WTC11 (cell line): ENCODE measurements around the gene ERFL. TPM values are rescaled to one million over a fixed set of nuclear protein-coding genes. Genes with fewer than 3 reads are reported as not detected.

Experiments used
- ATAC-seq: fragments of 200-7000 bp; cut with Tn5 transposase; 2 replicates; pipeline ENCODE4 v1.10.0; 2021; ENCODE audit warnings: mild to moderate bottlenecking, moderate library complexity
- CTCF ChIA-PET: fragments of 300-600 bp; sonication (Branson Sonifier 250); formaldehyde crosslinking; loops from one replicate; lab custom pipeline; 2021; ENCODE audit warnings: antibody characterized with exemption; lab: Charles Lee
- POLR2A ChIA-PET: fragments of 350-600 bp; sonication (Branson Sonifier 250); formaldehyde crosslinking; loops from one replicate; lab custom pipeline; 2021; ENCODE audit warnings: antibody characterized with exemption; lab: Charles Lee
- DNase-seq: peaks from one replicate; pipeline ENCODE4 v3.0.0; 2021; ENCODE audit warnings: low spot score
- H3K27ac Mint-ChIP-seq: 2 replicates; pipeline ENCODE4 v1.8.0; 2021; ENCODE audit warnings: mixed read lengths
- H3K27me3 Mint-ChIP-seq: 2 replicates; pipeline ENCODE4 v1.8.0; 2021; ENCODE audit warnings: low read depth, mild to moderate bottlenecking, moderate library complexity, mixed read lengths
- H3K36me3 Mint-ChIP-seq: 2 replicates; pipeline ENCODE4 v1.8.0; 2021; ENCODE audit warnings: mixed read lengths
- H3K4me1 Mint-ChIP-seq: 2 replicates; pipeline ENCODE4 v1.8.0; 2022; ENCODE audit warnings: mixed read lengths
- H3K4me3 Mint-ChIP-seq: 2 replicates; pipeline ENCODE4 v1.8.0; 2021; ENCODE audit warnings: mild to moderate bottlenecking, moderate library complexity, mixed read lengths
- H3K9me3 Mint-ChIP-seq: 2 replicates; pipeline ENCODE4 v1.8.0; 2021; ENCODE audit warnings: mixed read lengths
- ATF3 ChIP-seq: sonication (generic); formaldehyde crosslinking; conservative IDR thresholded peaks from 2 replicates; pipeline ENCODE4 v1.8.1; 2022; ENCODE audit warnings: mild to moderate bottlenecking, missing genetic modification reagents
- EMX1 ChIP-seq: fragments of 250-450 bp; sonication (Bioruptor Pico); IDR thresholded peaks from 2 replicates; pipeline ENCODE4 v1.8.0; 2021; ENCODE audit warnings: mild to moderate bottlenecking
- FOXJ3 ChIP-seq: sonication (generic); formaldehyde crosslinking; IDR thresholded peaks from 2 replicates; pipeline ENCODE4 v1.9.0; 2021; ENCODE audit warnings: missing genetic modification reagents, mild to moderate bottlenecking, borderline replicate concordance
- GABPB1 ChIP-seq: sonication (generic); formaldehyde crosslinking; IDR thresholded peaks from 2 replicates; pipeline ENCODE4 v1.8.1; 2023; ENCODE audit warnings: mild to moderate bottlenecking, missing genetic modification reagents
- IRF2 ChIP-seq: sonication (generic); formaldehyde crosslinking; IDR thresholded peaks from 2 replicates; pipeline ENCODE4 v1.8.0; 2022; ENCODE audit warnings: low read depth, missing genetic modification reagents, borderline replicate concordance
- JAZF1 ChIP-seq: fragments of 250-450 bp; sonication (Bioruptor Pico); IDR thresholded peaks from 2 replicates; pipeline ENCODE4 v1.9.0; 2021; ENCODE audit warnings: moderate library complexity, mild to moderate bottlenecking, inconsistent platforms
- MLX ChIP-seq: sonication (generic); formaldehyde crosslinking; IDR thresholded peaks from 2 replicates; pipeline ENCODE4 v1.8.1; 2023; ENCODE audit warnings: mild to moderate bottlenecking, missing genetic modification reagents, moderate library complexity
- MXD4 ChIP-seq: fragments of 250-450 bp; sonication (Bioruptor Pico); IDR thresholded peaks from 2 replicates; pipeline ENCODE4 v1.8.0; 2021; ENCODE audit warnings: mild to moderate bottlenecking, moderate library complexity, borderline replicate concordance
- MYBL2 ChIP-seq: sonication (generic); formaldehyde crosslinking; IDR thresholded peaks from 2 replicates; pipeline ENCODE4 v1.8.1; 2023; ENCODE audit warnings: mild to moderate bottlenecking, moderate library complexity, missing genetic modification reagents
- NFE2L1 ChIP-seq: sonication (generic); formaldehyde crosslinking; IDR thresholded peaks from 2 replicates; pipeline ENCODE4 v1.8.1; 2023; ENCODE audit warnings: missing genetic modification reagents
- NR2C2 ChIP-seq: sonication (generic); formaldehyde crosslinking; IDR thresholded peaks from 2 replicates; pipeline ENCODE4 v1.8.0; 2022; ENCODE audit warnings: mild to moderate bottlenecking, missing genetic modification reagents
- ZNF138 ChIP-seq: sonication (generic); formaldehyde crosslinking; conservative IDR thresholded peaks from 2 replicates; pipeline ENCODE4 v1.8.1; 2022; ENCODE audit warnings: mild to moderate bottlenecking, moderate library complexity, missing genetic modification reagents
- ZNF219 ChIP-seq: sonication (generic); formaldehyde crosslinking; IDR thresholded peaks from 2 replicates; pipeline ENCODE4 v1.8.0; 2023; ENCODE audit warnings: missing genetic modification reagents, mild to moderate bottlenecking, borderline replicate concordance
- ZNF416 ChIP-seq: fragments of 250-450 bp; sonication (Bioruptor Pico); IDR thresholded peaks from 2 replicates; pipeline ENCODE4 v1.9.0; 2021; ENCODE audit warnings: mild to moderate bottlenecking, inconsistent platforms
- ZSCAN18 ChIP-seq: fragments of 250-450 bp; sonication (Bioruptor Pico); IDR thresholded peaks from 2 replicates; pipeline ENCODE4 v2.1.2; 2022; ENCODE audit warnings: mild to moderate bottlenecking, moderate library complexity
- total RNA-seq: library from RNA; stranded (reverse); gene quantifications from 3 replicates; pipeline ENCODE4 v1.2.3, GENCODE V29; 2021
- TF ChIP-seq, protein P1 (sequence below): sonication (generic); formaldehyde crosslinking; IDR thresholded peaks from 2 replicates; pipeline ENCODE4 v1.8.1; 2023; ENCODE audit warnings: mild to moderate bottlenecking, missing genetic modification reagents
- TF ChIP-seq, protein P2 (sequence below): sonication (generic); formaldehyde crosslinking; IDR thresholded peaks from 2 replicates; pipeline ENCODE4 v1.8.1; 2022; ENCODE audit warnings: low read depth, missing genetic modification reagents, borderline replicate concordance

The ERFL gene
- total RNA-seq, 1 experiment from 2014 or later: 0.31 TPM

- no peak for TF ChIP-seq FOXJ3
- TF ChIP-seq ZNF416 (CRISPR knock-in tag): no peak
- TF ChIP-seq NR2C2 (CRISPR knock-in tag): no peak
- TF ChIP-seq, protein P1, sequence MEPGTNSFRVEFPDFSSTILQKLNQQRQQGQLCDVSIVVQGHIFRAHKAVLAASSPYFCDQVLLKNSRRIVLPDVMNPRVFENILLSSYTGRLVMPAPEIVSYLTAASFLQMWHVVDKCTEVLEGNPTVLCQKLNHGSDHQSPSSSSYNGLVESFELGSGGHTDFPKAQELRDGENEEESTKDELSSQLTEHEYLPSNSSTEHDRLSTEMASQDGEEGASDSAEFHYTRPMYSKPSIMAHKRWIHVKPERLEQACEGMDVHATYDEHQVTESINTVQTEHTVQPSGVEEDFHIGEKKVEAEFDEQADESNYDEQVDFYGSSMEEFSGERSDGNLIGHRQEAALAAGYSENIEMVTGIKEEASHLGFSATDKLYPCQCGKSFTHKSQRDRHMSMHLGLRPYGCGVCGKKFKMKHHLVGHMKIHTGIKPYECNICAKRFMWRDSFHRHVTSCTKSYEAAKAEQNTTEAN (CRISPR knock-in tag): no peak
These were observed 22.8 kb downstream of the ERFL start (continued) for GRCh38 chr19:41905273-41906002.

DNA sequence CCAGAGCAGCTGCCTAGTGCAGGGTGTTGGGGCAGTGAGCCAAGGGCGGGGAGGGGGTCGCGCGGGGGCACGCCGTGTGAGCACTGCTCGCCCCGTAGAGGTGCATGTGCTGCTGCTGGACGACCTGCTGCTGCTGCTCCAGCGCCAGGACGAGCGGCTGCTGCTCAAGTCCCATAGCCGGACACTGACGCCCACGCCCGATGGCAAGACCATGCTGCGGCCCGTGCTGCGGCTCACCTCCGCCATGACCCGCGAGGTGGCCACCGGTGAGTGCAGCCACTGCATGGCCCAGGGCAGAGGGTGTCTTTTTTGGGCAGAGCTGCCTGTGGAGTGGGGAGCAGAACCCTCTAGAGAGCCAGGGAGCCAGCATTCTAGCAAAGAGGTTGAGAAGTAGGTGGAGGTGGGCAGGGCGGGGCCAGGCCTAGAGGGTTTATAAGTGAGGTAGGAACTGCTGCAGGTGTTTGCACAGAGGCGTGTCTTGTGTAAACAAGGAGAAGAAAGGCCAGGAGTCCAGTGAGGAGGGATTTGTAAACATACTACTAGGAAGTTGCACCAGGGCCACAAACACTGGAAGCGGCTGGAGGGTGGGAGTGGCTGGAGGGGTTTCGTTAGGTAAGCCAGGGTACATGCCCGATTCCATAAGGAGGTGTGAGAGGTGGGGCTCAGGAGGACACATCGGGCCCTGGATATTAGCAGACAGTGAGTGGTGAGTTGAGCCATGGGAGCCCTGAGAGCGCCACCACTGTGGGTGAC is 24.0 kb downstream of the ERFL start:
- ATAC-seq: no peak
- Mint-ChIP-seq H3K9me3 (no peaks in the 10 kb centered on the region), H3K27ac (no peak overlapping the region), H3K4me1 (no peaks in the 10 kb centered on the region), H3K4me3 (no peak overlapping the region), H3K27me3 (peaks cover 3% of the 10 kb centered on the region), H3K36me3 (peaks cover 29% of the 10 kb centered on the region)
- DNase-seq: no peak
- ChIA-PET CTCF (no interaction called here), POLR2A (interaction anchor here (1.7 kb wide), 1 partner anchor 31 kb away, joined by 5 read pairs; no protein-coding TSS in a partner anchor)
- no peak for TF ChIP-seq ZNF219
- no peak for TF ChIP-seq MXD4 (CRISPR knock-in tag)
- TF ChIP-seq GABPB1 (CRISPR knock-in tag): 0 out of 2 replicates have a peak, but pooled peaks have one; percentile 30
- TF ChIP-seq MYBL2 (CRISPR knock-in tag): no peak

- Mint-ChIP-seq H3K27ac (no peak overlapping the region), H3K36me3 (peaks cover 36% of the 10 kb centered on the region), H3K9me3 (no peaks in the 10 kb centered on the region), H3K4me3 (no peak overlapping the region), H3K27me3 (no peaks in the 10 kb centered on the region), H3K4me1 (no peaks in the 10 kb centered on the region)
- DNase-seq: no peak
- ChIA-PET POLR2A (no interaction called here), CTCF (no interaction called here)
- TF ChIP-seq, protein P2, sequence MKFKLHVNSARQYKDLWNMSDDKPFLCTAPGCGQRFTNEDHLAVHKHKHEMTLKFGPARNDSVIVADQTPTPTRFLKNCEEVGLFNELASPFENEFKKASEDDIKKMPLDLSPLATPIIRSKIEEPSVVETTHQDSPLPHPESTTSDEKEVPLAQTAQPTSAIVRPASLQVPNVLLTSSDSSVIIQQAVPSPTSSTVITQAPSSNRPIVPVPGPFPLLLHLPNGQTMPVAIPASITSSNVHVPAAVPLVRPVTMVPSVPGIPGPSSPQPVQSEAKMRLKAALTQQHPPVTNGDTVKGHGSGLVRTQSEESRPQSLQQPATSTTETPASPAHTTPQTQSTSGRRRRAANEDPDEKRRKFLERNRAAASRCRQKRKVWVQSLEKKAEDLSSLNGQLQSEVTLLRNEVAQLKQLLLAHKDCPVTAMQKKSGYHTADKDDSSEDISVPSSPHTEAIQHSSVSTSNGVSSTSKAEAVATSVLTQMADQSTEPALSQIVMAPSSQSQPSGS (CRISPR knock-in tag): no peak
- no peak for TF ChIP-seq MLX (CRISPR knock-in tag)
- no peak for TF ChIP-seq IRF2 (CRISPR knock-in tag)
- no peak for TF ChIP-seq NFE2L1 (CRISPR knock-in tag)
- TF ChIP-seq MXD4 (CRISPR knock-in tag): no peak
- TF ChIP-seq JAZF1 (CRISPR knock-in tag): no peak
- no peak for TF ChIP-seq ZNF138
- no peak for TF ChIP-seq ZSCAN18
- no peak for TF ChIP-seq ATF3
- no peak for TF ChIP-seq EMX1 (CRISPR knock-in tag)
- ATAC-seq: no peak
These were observed 24.9 kb downstream of the ERFL start for GRCh38 chr19:41903193-41903953.
